Lung (tissue), 12 donors: ENCODE measurements around the gene RAI1. TPM values are rescaled to one million over a fixed set of nuclear protein-coding genes. Genes with fewer than 3 reads are reported as not detected.

Experiments
- ATAC-seq: fragments of 200-7000 bp; cut with Tn5 transposase; one replicate; pipeline ENCODE4 v1.9.1; 2020; ENCODE audit warnings: moderate number of reproducible peaks; ENCODE audit not compliant: insufficient read depth, low FRiP score
- DNase-seq, 3 donors: peaks; one replicate each; pipeline ENCODE4 v3.0.0-alpha.2; 2013 to 2017
- H3K27ac ChIP-seq, 2 donors: one replicate each; pipeline ENCODE4 v1.5.1; 2013; ENCODE audit warnings: mild to moderate bottlenecking in 2 of 2, moderate library complexity in 2 of 2, control low read depth in 1 of 2, inconsistent platforms in 1 of 2, low read depth in 1 of 2, low read length in 1 of 2
- H3K27me3 ChIP-seq, 3 donors: one replicate each; pipeline ENCODE4 v1.5.1; 2013; ENCODE audit warnings: low read length in 2 of 3; ENCODE audit not compliant: control insufficient read depth in 3 of 3, insufficient read depth in 3 of 3
- H3K36me3 ChIP-seq, 4 donors: one replicate each; pipeline ENCODE4 v1.5.1; 2013; ENCODE audit warnings: low read length in 4 of 4, mild to moderate bottlenecking in 1 of 4, moderate library complexity in 1 of 4; ENCODE audit not compliant: control insufficient read depth in 4 of 4, insufficient read depth in 4 of 4
- H3K4me1 ChIP-seq, 5 donors: one replicate each; pipeline ENCODE4 v1.5.1; 2013; ENCODE audit warnings: low read length in 5 of 5, mild to moderate bottlenecking in 2 of 5, moderate library complexity in 1 of 5; ENCODE audit not compliant: control insufficient read depth in 5 of 5, insufficient read depth in 5 of 5
- H3K4me3 ChIP-seq: one replicate; pipeline ENCODE4 v1.5.1; 2013; ENCODE audit warnings: mild to moderate bottlenecking, control low read depth, moderate library complexity
- H3K9ac ChIP-seq, 2 donors: one replicate each; pipeline ENCODE4 v1.5.1; 2013; ENCODE audit warnings: low read length in 2 of 2, control low read depth in 1 of 2; ENCODE audit not compliant: insufficient read depth in 1 of 2
- H3K9me3 ChIP-seq, 4 donors: one replicate each; pipeline ENCODE4 v1.5.1; 2013; ENCODE audit warnings: low read length in 3 of 4, mild to moderate bottlenecking in 1 of 4, moderate library complexity in 1 of 4; ENCODE audit not compliant: control insufficient read depth in 4 of 4, insufficient read depth in 3 of 4
- CTCF ChIP-seq: IDR thresholded peaks from 2 replicates; pipeline ENCODE4 v1.5.1; 2012; ENCODE audit warnings: mild to moderate bottlenecking; ENCODE audit errors: control extremely low read depth, extremely low read depth
- WGBS, 2 donors: extraction: QIAGEN DNeasy Blood & Tissue Kit; methylation state at CpG; one replicate each; pipeline ENCODE4 v1.1.7; 2013; 5-methylcytosine and 5-hydroxymethylcytosine counted together
- polyA plus RNA-seq, 2 donors: library from polyadenylated mRNA; stranded (reverse); fragments of 200-250 nt; gene quantifications; one replicate each; pipeline ENCODE4 v1.2.1, GENCODE V29; 2013
- total RNA-seq, 2 donors: library from RNA; depleted of rRNA in 1 of 2; stranded (reverse); fragments of >200 nt in 1 of 2; gene quantifications; one replicate each; pipeline ENCODE4 v1.2.1, GENCODE V29; 2014 to 2021
- donor health status: control.
- donor health status: control.
- donor health status: Bipolar disorder and iron deficiency.
- donor health status: healthy.
- donor health status: DM: yes; HTN: yes; CAD: no.

The RAI1 gene
- total and polyA plus RNA-seq, 4 donors: 14.5 to 44.4 (median 28.3) TPM

GRCh38 chr17:17691468-17692263, 10.4 kb downstream of the RAI1 start:
- peak overlapping the region; percentile 5 to 98 for H3K27ac ChIP-seq
- no peak for ATAC-seq
- 45 to 54% methylated on average over 8 of the region's 8 CpGs for WGBS, 2 donors

GRCh38 chr17:17692353-17693252, 11.3 kb downstream of the RAI1 start:
- peaks cover 0 to 2% (median 0%) of the 10 kb centered on the region in 4 donors for H3K9me3 ChIP-seq
- ATAC-seq (no peak), DNase-seq (no peak)
- H3K9ac ChIP-seq: peak overlapping the region in 1 of 2 donors; percentile 6
- H3K4me3 ChIP-seq: no peak overlapping the region
- no peaks in the 10 kb centered on the region for H3K36me3 ChIP-seq
- H3K27ac ChIP-seq: peak overlapping the region; percentile 98 to 99
- WGBS, 2 donors: 67 to 78% methylated on average over 9 of the region's 9 CpGs
- TF ChIP-seq CTCF: no peak
- H3K4me1 ChIP-seq: peaks cover 17 to 61% (median 38%) of the 10 kb centered on the region in 5 donors
- no peaks in the 10 kb centered on the region for H3K27me3 ChIP-seq

More at GRCh38 chr17:17691468-17692263, 10.4 kb downstream of the RAI1 start:
- no peaks in the 10 kb centered on the region for H3K27me3 ChIP-seq
- peaks cover 17 to 60% (median 38%) of the 10 kb centered on the region in 5 donors for H3K4me1 ChIP-seq
- no peak overlapping the region for H3K4me3 ChIP-seq
- DNase-seq: peak; percentile 52 to 73 (median 58)
- no peak for TF ChIP-seq CTCF
- no peaks in the 10 kb centered on the region for H3K36me3 ChIP-seq
- peak overlapping the region in 1 of 2 donors; percentile 6 for H3K9ac ChIP-seq
- peaks cover 0 to 2% (median 0%) of the 10 kb centered on the region in 4 donors for H3K9me3 ChIP-seq

- no peaks in the 10 kb centered on the region for H3K36me3 ChIP-seq
- peaks cover 0 to 2% (median 0%) of the 10 kb centered on the region in 4 donors for H3K9me3 ChIP-seq
- TF ChIP-seq CTCF: no peak
- no peak overlapping the region for H3K4me3 ChIP-seq
- DNase-seq (peak; percentile 61 to 75 (median 62)), ATAC-seq (no peak)
- no peaks in the 10 kb centered on the region for H3K27me3 ChIP-seq
- 17 to 21% methylated on average over 22 to 23 of the region's 23 CpGs for WGBS, 2 donors
- peak overlapping the region; percentile 17 to 56 for H3K9ac ChIP-seq
- H3K4me1 ChIP-seq: peaks cover 19 to 68% (median 42%) of the 10 kb centered on the region in 5 donors
- H3K27ac ChIP-seq: peak overlapping the region; percentile 98 to 99
Observed at GRCh38 chr17:17693253-17694168, 12.3 kb downstream of the RAI1 start.
